GM10248 (cell line): ENCODE data around the gene NXPH2.

ENCODE experiments used
- CTCF ChIA-PET: fragments of 300-600 bp; sonication (Branson Sonifier 250); formaldehyde crosslinking; extraction: SDS; loops from one replicate; lab custom pipeline; 2021; ENCODE audit warnings: antibody characterized with exemption; lab: Yijun Ruan, JAX
- POLR2A ChIA-PET: fragments of 350-650 bp; sonication (Branson Sonifier 250); formaldehyde crosslinking; extraction: SDS; loops from one replicate; lab custom pipeline; 2020; ENCODE audit warnings: antibody characterized with exemption; lab: Yijun Ruan, JAX
- DNase-seq: peaks from one replicate; pipeline ENCODE4 v3.0.0; 2012; ENCODE audit errors: extremely low spot score
- TF ChIP-seq, protein P1 (sequence below): IDR thresholded peaks from 2 replicates; pipeline ENCODE4 v1.5.1; 2012; ENCODE audit warnings: mild to moderate bottlenecking, low read depth; ENCODE audit errors: extremely low read depth, missing control alignments, control extremely low read depth

NXPH2 gene

DNA sequence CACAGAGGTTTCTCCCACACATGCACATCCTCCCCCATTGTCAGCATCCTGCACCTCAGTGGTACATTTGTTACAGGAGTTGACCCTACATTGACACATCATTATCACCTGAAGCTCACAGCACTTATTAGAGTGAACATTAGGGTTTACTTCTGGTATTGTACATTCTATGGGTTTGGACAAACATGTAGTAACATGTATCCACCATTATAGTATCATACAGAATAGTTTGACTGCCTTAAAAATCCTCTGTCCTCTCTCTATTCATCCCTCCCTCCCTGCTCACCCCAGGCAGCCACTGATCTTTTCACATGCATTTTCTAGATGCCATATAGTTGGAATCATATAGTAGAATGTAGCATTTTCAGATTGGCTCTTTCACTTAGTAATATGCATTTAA, 53.5 kb downstream of the NXPH2 start:
- ChIA-PET POLR2A (no interaction called here), CTCF (no interaction called here)
- TF ChIP-seq, protein P1, sequence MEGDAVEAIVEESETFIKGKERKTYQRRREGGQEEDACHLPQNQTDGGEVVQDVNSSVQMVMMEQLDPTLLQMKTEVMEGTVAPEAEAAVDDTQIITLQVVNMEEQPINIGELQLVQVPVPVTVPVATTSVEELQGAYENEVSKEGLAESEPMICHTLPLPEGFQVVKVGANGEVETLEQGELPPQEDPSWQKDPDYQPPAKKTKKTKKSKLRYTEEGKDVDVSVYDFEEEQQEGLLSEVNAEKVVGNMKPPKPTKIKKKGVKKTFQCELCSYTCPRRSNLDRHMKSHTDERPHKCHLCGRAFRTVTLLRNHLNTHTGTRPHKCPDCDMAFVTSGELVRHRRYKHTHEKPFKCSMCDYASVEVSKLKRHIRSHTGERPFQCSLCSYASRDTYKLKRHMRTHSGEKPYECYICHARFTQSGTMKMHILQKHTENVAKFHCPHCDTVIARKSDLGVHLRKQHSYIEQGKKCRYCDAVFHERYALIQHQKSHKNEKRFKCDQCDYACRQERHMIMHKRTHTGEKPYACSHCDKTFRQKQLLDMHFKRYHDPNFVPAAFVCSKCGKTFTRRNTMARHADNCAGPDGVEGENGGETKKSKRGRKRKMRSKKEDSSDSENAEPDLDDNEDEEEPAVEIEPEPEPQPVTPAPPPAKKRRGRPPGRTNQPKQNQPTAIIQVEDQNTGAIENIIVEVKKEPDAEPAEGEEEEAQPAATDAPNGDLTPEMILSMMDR, result no peak
- no peak for DNase-seq

GRCh38 chr2:138724729-138725459, 55.3 kb downstream of the NXPH2 start:
- ChIA-PET CTCF (interaction anchor here (0.7 to 0.9 kb wide), 2 partner anchors 13 to 20 kb away, joined by 3 read pairs; no protein-coding TSS in a partner anchor), POLR2A (no interaction called here)
- TF ChIP-seq, protein P1, result no peak

GRCh38 chr2:138724327-138724726, 55.9 kb downstream of the NXPH2 start:
- POLR2A ChIA-PET, result no interaction called here
- CTCF ChIA-PET, result interaction anchor here (0.9 kb wide), 1 partner anchor 12 kb away, joined by 3 read pairs; no protein-coding TSS in a partner anchor
- TF ChIP-seq, protein P1, result no peak
- no peak for DNase-seq

More at GRCh38 chr2:138724729-138725459, 55.3 kb downstream of the NXPH2 start:
- DNase-seq, result no peak

GRCh38 chr2:138723196-138723987, 56.8 kb downstream of the NXPH2 start:
- ChIA-PET CTCF (no interaction called here), POLR2A (no interaction called here)
- TF ChIP-seq, protein P1, result no peak
- DNase-seq, result no peak

- CTCF ChIA-PET, result interaction anchor here (1.1 kb wide), 1 partner anchor 13 kb away, joined by 3 read pairs; no protein-coding TSS in a partner anchor
- POLR2A ChIA-PET, result no interaction called here
- no peak for DNase-seq
- TF ChIP-seq, protein P1, result no peak
These were observed 57.9 kb downstream of the NXPH2 start for GRCh38 chr2:138722316-138722715.

DNA sequence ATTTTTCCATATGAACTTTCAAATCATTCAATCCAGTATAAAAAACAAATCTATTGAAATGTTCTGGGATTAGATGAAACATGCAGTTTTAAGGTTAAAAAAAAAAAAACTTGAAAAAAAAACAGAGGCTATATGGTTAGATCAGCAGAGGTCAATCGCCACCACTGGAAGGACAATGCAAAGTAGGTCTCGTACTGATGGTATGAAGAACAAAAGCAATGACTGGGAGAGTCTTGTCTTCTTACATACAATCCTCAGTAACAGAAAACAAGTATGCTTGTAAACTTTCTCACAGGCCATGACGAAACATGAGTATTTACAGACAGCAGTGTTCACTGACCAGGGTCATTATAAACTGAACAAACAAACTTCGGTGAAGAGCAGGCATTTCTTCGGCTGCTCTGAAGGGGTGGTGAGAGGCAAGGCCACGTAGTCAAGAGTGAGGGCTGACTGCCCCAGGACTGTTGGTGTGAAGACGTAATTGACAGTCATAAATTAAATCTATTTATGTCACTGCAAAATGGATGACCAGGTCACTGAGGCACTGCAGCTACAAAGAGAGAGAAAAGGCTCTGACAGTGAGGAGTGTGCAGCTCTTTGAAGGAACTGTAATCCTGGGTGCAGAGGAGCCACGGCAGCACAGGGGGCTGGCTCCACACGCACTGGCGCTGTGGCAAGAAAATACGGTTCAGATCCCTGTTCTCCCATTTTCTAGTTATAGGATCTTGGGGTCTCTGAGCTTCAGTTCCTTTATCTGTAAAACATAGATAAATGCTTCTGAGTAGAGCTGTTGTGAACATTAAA, 60.0 kb downstream of the NXPH2 start:
- POLR2A ChIA-PET, result no interaction called here
- TF ChIP-seq, protein P1, result no peak
- no peak for DNase-seq
- CTCF ChIA-PET, result interaction anchor here (1.1 to 3.0 kb wide), 3 partner anchors 11 to 41 kb away, joined by 4 to 12 read pairs (median 6); no protein-coding TSS in a partner anchor
